OCI-LY7 (cell line): ENCODE data around the gene FHOD3.

Experiments
- EZH2phosphoT487 ChIP-seq: fragments of 200-600 bp; sonication (generic); IDR thresholded peaks from 2 replicates; pipeline ENCODE4 v1.6.1; 2018; ENCODE audit warnings: low read depth, borderline replicate concordance, mild to moderate bottlenecking, mixed run types, antibody characterized with exemption, low read length, moderate library complexity, mixed read lengths
- TF ChIP-seq, protein P1 (sequence below): fragments of 200-600 bp; sonication (generic); conservative IDR thresholded peaks from 2 replicates; pipeline ENCODE4 v1.5.1; 2014; ENCODE audit warnings: mild to moderate bottlenecking, antibody characterized with exemption, low read length, moderate library complexity, mixed read lengths

DNA sequence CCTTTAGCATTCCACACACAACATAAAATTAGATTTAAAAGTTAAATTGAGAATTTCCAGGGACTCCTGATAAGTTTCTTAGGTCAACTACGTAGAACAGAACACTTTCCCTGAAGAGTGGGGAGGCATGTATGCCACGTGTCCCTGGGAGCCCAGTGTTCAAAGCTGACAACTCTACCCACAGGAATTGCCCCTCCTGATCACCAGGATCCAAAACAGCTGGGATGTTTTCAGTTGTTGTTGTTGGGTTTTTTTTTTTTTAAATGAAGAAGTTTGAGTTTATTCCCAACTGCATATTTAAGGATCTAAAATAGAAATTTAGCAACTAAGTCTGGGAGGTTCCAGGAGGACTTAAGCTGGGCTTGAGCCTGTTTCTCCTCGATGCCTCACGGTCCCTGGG lies 430.8 kb downstream of the FHOD3 start:
- TF ChIP-seq, protein P1, sequence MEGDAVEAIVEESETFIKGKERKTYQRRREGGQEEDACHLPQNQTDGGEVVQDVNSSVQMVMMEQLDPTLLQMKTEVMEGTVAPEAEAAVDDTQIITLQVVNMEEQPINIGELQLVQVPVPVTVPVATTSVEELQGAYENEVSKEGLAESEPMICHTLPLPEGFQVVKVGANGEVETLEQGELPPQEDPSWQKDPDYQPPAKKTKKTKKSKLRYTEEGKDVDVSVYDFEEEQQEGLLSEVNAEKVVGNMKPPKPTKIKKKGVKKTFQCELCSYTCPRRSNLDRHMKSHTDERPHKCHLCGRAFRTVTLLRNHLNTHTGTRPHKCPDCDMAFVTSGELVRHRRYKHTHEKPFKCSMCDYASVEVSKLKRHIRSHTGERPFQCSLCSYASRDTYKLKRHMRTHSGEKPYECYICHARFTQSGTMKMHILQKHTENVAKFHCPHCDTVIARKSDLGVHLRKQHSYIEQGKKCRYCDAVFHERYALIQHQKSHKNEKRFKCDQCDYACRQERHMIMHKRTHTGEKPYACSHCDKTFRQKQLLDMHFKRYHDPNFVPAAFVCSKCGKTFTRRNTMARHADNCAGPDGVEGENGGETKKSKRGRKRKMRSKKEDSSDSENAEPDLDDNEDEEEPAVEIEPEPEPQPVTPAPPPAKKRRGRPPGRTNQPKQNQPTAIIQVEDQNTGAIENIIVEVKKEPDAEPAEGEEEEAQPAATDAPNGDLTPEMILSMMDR, result no peak
- no peak for TF ChIP-seq EZH2phosphoT487
